NCI-H748 treated with DMSO at 0.1 percent for 48 hours (cell line): ENCODE data around the gene BPIFB1.

Experiments
- DNase-seq: peaks from one replicate; lab custom pipeline; 2025; lab: John Stamatoyannopoulos, UW

Gene BPIFB1, protein sequence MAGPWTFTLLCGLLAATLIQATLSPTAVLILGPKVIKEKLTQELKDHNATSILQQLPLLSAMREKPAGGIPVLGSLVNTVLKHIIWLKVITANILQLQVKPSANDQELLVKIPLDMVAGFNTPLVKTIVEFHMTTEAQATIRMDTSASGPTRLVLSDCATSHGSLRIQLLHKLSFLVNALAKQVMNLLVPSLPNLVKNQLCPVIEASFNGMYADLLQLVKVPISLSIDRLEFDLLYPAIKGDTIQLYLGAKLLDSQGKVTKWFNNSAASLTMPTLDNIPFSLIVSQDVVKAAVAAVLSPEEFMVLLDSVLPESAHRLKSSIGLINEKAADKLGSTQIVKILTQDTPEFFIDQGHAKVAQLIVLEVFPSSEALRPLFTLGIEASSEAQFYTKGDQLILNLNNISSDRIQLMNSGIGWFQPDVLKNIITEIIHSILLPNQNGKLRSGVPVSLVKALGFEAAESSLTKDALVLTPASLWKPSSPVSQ

DNA sequence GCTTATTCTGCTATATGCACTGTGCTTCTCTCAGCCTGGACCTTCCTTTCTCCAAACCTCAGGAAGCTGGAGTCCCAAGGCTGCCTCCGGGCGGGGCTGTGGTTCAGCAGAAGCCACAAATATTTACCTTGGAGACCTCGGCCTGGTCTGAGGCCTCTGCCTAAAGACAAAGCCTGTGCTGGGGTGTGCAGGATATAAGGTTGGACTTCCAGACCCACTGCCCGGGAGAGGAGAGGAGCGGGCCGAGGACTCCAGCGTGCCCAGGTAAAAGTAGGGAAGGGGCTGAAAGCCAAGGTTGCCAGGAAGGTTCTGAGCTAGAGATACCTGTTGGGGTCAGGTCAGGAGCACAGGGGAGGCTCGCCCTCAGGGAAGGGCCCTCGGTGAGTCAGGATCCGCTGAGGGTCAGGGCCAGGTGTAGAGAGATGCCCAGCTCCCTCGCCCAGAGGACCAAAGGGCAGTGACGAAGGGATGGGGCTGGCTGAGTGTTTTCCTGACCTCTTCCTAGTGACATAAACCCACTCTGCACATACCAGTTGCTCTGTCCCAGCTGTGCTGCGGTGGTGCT lies at the start of gene BPIFB1:
Gene BPIFB1 (plus strand): TSS at position 224 of the 565 bp plus-strand sequence. CDS start 2,860 bp downstream, outside the sequence.
- DNase-seq = no peak

DNA sequence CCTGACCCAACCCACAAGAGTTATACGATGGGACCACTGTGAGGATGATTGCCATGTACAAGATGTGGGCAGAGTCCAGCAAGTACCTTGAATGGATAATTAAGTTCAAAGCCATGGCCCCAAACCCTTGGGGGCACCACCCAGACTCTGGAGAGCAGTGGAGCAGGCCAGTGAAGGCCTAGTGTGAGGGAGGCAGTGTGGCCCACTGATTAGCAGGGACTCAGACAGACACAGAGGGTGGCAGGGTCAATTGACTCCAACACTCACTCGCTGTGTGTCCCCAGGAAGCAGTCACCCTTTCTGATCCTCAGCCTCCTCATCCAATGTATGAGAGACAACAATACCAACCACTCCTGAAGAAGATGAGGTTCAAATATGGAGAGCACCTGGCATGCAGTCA lies 49.0 kb upstream of the BPIFB1 start:
- DNase-seq = no peak

DNA sequence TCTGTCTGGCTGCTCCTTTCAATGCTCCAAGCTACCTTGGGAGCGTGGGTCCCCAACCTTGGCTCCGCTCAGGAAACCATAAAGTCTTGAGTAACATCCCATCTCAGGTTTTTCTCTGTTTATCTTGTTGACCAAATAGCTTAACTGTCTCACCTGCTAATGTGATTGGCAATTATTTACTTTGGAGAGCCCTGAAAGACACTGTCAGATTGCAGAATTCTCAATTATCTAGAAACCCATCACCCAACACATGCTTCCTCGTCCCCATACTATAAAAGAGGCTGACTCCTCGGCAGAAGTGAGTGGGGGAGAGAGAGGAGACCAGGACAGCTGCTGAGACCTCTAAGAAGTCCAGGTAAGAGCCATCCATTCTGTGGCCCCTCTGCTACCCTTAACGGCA lies 47.3 kb upstream of the BPIFB1 start, which contains the start of gene BPIFA1:
Gene BPIFA1 (plus strand): TSS at position 301 of the 400 bp plus-strand sequence. CDS start 1,716 bp downstream, outside the sequence.
- no peak for DNase-seq

DNA sequence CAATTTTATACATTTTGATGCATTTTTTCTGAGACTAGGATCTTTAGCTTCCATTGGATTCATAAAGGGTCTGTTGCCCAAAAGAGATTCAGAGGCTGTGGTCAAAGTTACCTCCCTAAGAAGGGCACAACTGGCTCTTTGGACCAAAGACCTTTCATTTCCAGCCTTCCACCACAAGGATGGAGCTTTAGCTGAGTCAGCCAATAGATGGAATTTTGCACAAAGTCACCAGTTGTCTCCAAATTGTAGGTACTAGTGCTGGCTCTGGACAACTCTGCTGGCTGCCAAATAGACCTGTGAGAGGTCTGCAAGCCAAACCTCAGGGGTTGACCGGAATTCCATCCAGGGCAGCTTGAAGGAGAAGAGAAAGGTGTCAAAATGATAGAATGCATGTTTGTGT lies 46.7 kb upstream of the BPIFB1 start:
- DNase-seq = no peak

DNA sequence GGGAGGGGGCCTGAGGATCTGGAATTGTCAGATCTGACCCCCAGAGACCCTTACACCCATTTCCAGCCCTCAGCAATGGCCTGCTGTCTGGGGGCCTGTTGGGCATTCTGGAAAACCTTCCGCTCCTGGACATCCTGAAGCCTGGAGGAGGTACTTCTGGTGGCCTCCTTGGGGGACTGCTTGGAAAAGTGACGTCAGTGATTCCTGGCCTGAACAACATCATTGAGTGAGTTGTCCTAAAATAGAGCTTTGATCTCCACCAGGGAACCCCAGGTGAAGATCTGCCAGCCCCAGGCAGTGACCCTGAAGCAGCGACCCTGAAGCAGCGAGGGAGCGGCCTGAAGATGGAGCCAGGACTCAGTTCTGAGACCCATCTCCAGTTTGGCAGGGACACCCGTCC lies 45.0 kb upstream of the BPIFB1 start:
- no peak for DNase-seq

DNA sequence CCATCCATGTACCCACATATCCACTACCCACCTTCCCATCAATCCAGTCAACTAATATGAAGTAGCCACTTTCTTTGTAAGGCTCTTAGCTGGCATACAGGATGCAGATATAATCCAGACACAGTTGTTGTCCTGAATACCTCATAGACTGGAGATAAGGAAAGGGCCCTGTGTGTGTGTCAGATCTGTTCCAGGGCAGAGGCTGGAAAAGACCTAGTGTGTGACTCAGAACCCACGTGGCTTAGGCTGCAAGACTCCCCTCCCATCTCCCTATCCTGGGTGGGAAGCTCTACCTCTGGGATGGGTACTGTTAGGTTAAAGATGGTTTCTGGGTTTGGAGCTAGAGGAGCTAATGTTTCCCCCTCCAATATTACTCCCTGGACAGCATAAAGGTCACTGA lies 43.6 kb upstream of the BPIFB1 start:
- no peak for DNase-seq

DNA sequence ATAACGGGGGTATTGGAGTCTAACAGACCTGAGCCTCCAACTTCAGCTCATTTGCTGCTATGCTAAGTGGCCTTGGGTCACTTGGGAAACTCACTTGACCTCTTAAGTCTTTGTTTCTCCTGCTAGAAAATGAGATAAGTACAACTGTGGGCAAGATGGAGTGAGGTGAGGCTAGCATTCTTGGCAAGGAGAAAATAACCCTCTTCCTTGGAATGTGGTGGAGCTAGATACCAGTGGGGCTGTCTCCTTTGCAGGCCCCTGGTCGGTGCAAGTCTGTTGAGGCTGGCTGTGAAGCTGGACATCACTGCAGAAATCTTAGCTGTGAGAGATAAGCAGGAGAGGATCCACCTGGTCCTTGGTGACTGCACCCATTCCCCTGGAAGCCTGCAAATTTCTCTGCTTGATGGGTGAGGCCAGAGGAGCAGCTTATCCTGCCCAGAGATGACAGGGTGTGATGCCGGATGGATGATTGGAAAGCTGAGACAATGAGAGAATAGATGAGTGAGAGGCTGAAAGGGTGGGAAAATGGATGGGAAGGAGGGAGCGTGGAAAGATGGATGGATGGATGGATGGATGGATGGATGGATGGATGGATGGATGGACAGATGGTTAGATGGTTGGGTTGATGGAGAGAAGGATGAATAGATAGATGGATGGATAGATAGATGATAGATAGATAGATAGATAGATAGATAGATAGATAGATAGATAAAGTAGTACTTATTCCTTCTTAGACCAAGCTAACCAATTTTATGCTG lies 42.9 kb upstream of the BPIFB1 start:
- DNase-seq = no peak

DNA sequence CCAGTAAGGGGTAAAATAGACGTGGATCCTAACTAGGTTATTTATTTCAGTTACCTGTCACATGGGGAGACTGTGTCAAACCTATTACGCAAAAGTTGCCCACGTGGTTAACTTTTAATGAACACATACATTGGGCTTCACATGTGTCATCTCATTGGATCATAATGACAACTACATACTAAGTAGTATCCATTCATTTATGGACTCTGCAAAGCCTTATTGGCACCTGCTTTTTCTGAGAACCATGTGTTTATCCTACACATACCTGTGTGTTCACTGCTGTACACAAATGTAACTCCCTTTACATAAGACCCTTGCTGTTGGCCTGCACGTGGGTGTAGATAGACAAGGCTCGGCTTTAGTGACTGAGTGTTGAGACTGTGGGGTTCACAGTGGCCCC lies 42.1 kb upstream of the BPIFB1 start:
- no peak for DNase-seq

DNA sequence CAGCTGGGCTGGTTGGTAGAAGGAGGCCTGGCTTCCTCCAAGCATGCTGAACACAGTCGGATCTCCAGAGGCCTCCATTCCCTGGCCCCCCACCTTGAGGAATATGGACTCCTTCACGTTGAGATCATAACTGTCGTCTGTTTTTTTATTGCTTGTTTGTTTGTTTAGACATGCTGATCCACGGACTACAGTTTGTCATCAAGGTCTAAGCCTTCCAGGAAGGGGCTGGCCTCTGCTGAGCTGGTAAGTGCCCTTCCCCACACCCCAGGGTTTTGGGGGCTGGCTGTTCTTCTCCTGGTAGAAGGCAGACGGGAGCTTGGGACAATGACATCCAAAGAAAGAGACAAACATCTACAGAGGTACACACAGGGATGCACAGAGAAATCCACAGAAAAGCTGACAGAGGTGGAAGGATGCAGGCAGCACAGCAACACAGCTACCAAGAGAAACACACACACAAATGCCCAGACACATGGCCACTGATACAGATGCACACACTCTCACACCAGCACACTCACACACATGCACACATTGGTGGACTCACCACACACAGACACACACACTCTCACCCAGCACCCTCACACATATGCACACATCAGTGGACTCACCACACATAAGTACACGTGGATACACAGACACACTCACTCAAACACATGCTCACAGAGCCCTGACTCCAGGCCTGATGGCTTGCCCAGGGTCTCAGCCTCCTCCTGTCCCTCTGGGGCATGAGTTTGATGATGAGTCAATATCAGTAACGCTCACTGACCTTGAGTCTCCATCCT lies 40.5 kb upstream of the BPIFB1 start:
- no peak for DNase-seq

DNA sequence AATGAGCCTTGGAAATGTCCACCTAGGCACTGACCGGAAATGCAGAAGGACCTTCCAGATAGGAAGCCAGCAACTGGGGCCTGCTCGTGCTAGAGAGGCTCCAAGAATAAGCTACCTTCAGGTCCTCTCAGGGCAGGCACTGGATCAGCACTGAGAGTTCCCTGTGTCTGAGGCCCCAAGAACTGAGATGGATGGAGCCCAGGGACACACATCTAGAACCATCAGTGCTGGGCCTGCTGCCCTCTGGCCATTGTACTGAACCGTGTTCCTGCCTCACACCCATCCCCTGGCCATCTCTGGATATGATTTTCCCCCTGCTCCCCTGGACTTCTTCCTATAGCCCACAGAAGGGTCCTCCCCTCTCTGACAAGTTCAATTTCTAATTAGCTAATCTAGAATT lies 36.9 kb upstream of the BPIFB1 start:
- DNase-seq = no peak

DNA sequence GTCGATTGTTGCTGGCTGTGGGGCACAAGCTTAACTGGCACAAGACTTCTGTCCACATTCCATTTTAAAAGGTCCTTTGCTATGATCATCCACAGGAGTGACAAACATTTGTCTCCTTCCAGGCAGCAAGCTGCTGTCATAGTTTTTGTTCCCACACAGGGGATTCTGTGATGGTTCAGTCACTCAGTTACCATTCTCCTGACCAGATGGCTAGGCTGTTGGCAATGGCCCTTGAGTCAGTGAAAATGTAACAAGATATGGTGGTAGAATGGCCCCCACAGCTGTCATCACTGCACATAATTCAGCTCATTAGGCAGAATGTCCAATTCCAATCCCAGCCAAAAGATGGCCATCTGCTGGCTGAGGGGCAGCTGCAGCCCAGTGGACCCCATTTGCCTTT lies 33.6 kb upstream of the BPIFB1 start:
- no peak for DNase-seq

DNA sequence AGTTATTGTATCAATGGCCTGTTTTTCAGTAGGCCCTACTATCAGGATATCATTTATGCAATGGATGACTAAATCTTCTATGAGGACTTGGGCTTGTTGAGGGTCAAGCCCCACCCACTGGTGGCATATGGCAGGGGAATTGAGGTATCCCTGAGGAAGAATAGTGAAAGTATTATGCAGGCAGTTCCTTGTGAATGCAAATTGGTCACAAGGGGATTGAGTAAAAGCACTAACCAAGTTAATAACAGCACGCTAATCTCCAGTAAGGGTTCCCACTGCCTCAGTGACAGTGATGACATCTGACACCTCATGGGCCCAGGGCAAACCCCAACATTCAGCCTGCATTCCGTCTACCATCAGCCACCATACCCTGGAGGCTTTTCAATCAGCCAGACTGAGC lies 32.3 kb upstream of the BPIFB1 start:
- no peak for DNase-seq

DNA sequence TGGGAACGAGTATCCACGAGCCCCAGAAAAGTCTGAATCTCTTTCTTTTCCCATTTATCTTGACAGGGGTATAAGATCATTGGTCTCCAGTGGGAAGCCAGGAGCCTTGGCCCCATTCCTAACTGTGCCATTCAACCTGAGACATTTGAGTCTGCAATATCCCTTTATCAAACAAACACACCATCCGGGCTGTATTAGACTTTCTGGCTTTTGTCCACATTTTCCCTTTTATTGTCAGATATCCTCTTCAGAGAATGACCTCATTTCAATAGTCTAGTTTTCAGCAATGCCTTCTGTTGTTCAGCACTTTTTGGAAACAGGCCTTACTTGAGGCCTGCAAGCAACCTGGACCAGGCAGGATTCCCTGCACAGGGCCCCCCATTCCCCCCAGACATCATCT lies 31.5 kb upstream of the BPIFB1 start:
- DNase-seq = no peak

DNA sequence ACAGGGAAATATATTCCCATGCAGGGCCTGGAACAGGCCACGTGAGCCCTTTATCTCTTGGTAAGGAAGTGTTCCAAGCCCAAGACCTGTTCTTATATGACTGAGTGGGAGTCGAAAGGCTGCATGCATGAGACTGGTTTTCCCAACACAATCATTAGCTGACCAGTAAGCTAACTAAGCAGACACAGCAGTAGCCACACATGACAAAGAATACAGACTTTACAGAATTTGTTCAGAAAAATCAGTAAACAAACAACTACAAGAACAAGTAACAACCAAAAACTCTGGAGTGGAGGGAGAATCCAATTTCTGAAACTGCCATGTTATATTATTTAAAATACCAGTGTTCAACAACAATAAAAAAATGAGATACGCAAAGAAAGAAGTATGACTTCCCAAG lies 30.6 kb upstream of the BPIFB1 start:
- DNase-seq = no peak

DNA sequence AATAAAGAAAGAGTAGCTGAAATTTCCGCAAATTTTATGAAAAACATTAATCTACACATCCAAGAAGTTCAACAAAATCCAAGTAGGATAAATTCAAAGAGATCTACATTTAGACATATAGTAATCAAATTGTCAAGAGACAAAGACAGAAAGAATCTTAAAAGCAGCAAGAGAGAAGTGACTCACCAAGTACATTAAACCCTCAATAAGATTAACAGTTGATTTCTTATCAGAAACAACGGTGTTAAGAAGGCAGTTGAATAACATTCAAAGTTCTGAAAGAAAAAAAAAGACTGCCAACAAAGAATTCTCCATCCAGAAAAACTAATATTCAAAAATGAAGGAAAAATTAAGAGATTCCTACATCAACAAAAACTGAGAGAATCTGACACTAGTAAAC lies 28.0 kb upstream of the BPIFB1 start:
- no peak for DNase-seq

DNA sequence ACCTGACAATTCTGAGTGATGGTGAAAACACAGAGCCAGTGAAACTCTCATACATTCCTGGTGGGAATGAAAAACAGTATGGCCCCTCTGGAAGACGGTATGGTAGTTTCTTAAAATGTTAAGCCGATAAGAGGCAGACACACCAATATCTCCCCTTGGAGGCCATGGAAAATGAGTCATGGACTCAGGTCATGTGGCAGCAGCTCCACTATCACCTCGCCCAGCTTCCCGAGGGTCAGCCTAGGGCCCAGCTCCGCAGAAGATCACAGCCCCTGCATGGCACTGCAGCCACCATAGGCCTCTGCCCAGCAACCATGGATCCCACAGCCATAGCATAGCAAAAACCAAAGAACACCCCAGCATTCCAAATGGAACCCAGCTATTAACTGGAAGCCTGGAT lies 25.8 kb upstream of the BPIFB1 start:
- DNase-seq = no peak

DNA sequence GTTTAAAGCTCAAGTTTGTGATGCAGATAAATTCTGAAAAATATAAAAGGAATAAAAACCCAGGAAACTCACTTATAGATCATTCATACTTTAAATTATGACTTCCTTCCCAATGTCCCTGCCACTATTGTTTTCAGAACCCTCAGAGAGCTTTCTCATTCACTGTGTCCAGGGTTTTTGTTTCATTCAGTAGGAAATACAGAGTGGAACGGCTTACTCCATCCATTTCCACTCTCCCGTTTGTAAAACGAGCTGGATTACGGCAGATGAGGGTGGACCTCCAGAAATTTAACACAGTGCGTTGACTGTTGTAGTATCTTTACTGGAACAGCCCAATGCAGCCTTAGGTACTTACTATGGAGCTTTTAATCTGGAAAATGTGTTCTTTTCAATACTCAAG lies 23.6 kb upstream of the BPIFB1 start:
- DNase-seq = no peak

DNA sequence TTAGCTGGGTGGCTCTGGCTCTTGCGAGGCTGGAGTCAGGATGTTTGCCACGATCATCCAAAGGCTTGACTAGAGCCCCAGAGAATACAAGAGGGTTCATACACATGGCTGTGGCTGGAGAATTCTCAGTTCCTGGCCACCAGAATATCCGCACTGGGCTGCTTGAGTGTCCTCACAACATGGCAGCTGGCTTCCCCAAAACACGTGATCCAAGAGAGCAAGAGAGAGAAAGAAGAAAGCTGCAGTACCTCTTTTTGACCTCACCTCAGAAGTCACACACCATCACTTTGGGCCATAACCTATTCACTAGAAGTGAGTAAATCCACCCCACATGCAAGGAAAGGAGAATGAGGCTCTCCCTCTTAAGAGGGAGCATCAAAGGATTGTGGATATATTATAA lies 21.5 kb upstream of the BPIFB1 start:
- DNase-seq = no peak

DNA sequence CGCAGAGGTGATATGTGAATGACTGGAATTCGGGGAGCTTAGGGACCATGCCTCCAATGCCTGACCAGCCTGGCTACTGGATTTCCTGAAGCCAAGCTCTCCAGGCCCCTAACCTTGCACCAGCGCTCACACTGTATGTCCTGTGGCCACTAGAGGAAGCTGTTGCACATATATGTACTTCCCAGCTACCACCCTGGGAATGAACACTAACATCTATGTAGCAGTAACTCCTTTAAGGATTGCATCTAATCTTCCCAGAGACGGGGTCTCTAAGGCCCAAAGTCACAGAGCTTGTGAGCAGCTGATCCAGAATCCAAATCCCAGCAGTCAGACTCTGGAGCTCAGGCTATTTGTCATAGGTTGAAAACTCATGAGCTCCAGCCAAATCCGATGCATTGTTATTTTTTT lies 20.4 kb upstream of the BPIFB1 start:
- DNase-seq = peak; percentile 26

DNA sequence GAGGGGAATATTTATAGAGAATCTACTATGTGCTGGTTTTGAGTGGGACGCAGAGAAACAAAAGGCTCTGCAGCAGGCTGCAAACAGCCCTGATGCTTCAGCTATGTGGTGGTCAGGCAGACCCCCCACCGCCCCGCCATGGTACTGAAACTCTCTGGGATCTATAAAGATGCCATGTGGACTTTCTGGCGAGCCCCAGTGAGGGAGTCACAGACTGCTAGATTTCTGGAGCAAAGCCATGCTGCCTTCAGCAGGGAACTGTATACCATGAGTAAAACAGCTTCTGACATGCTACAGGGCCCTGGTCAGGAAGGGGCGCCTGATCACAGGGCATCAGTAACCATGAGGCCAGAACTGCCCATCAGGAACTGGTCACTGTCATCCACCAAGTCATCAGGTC lies 19.2 kb upstream of the BPIFB1 start:
- no peak for DNase-seq

DNA sequence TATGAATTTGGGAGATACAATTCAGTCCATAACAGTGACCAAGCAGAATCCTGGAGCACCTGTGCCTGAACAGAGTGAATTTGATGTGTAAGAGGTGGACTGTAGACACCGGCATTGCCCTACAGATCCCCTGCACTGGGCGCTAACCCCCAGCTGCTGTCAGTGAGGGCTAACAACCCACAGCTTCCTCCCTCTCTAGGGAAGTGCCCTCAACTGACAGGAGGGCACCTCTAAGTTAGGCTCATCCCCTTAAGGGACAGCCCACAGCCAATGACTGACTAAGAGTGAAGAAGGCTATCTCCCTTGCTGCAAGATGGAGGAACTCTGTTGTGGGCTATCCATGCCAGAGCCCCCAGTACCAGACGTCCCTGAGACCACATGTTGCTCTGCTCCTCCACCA lies 15.3 kb upstream of the BPIFB1 start:
- no peak for DNase-seq
